ENCODE data around the gene ZNF546. TPM values are rescaled to one million over a fixed set of nuclear protein-coding genes. Genes with fewer than 3 reads are reported as not detected.

The ZNF546 gene
- total RNA-seq, 1 donor from 2014 or later, result 1.3 TPM

- ATAC-seq, result peak; percentile 71
Measured at GRCh38 chr19:40055832-40056504, 59.1 kb downstream of the ZNF546 start, which contains the start of gene ZNF780B. Gene ZNF780B, minus strand, starts transcription at chr19:40056231. Its CDS starts 5,899 bp downstream, at chr19:40050332.

DNA sequence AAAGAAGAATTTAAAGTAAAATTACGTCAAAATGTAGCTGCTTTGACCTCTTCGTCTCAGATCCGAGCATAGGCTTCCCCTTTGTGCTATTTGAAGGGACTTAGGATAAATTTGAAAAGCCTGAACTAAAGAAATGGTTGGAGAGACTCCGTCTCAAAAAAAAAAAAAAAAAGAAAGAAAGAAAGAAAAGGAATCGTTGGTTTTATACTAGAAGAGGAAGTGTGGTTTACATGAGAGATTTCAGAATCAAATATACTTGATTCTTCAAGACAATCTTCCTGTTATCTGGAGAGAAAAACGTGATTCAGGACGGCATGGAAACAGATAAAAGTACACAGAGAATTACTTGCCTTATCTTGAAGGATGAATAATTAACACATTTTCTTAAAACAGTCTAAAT is 59.6 kb downstream of the ZNF546 start:
- ATAC-seq, result no peak

- no peak for ATAC-seq
Measured at GRCh38 chr19:40057166-40057565, 60.3 kb downstream of the ZNF546 start.

DNA sequence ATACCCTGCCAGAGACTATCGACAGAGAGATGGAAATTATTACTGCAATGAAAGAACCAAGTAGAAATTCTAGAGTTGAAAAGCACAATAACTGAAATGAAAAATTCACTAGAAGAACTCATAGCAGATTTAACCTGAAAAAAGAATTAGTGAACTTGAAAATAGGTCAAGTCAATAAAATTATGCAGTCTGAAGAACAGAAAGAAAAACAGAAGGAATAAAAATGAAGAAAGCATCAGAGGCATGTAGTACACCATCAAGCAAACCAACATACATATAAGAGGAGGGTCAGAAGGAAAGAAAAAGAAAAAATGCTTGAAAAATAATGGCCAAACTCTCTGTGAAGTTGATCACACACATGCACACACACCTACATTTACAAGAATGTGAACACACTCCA is 62.8 kb downstream of the ZNF546 start:
- ATAC-seq, result no peak

DNA sequence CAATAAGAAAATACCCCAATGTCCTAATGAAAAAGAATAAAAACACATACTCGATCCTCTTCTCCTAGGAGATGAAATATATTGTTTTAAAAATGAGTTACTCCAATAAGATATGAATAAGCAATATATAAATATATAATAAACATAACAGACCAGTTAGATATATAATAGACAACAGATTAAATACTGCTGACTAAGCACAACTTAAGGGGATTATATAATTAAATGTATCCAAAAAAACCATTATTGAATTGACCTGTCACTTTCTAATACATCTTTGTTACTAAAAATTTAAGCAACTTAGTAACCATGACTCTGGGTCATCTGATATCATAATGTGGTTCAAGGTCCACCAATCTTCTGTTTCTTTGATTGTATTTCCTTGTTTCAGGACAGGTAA is 73.2 kb downstream of the ZNF546 start:
- ATAC-seq, result no peak

Other genes starting within 250 kb of the ZNF546 start
- not detected for gene LEUTX, start 218.2 kb upstream of the ZNF546 start, total RNA-seq
- 10.1 TPM for gene DYRK1B, start 162.9 kb upstream of the ZNF546 start, total RNA-seq
- gene FBL, start 150.7 kb upstream of the ZNF546 start, total RNA-seq, result 294 TPM
- 25.7 TPM for gene FCGBP, start 62.4 kb upstream of the ZNF546 start, total RNA-seq
- 56.7 TPM for gene PSMC4, start 25.9 kb upstream of the ZNF546 start, total RNA-seq
- gene ZNF780B, start 59.2 kb downstream of the ZNF546 start, total RNA-seq, result 8.2 TPM
- gene ZNF780A, start 93.9 kb downstream of the ZNF546 start, total RNA-seq, result 10.2 TPM
- gene MAP3K10, start 194.4 kb downstream of the ZNF546 start, total RNA-seq, result 5.1 TPM
- gene TTC9B, start 221.3 kb downstream of the ZNF546 start, total RNA-seq, result not detected
- gene CCNP, start 229.6 kb downstream of the ZNF546 start, total RNA-seq, result not detected

Measured in esophagus mucosa (tissue), 1 donor.